Fibroblast of mammary gland (primary cell): Measurements from ENCODE around the gene UBB.

Source experiments
- DNase-seq: peaks from one replicate; pipeline ENCODE4 v3.0.0-alpha.2; 2010; ENCODE audit warnings: low read depth
- H3K4me3 ChIP-seq: 2 replicates; pipeline ENCODE4 v1.5.1; 2011; ENCODE audit warnings: low read depth, mild to moderate bottlenecking, low read length, moderate library complexity; ENCODE audit not compliant: control insufficient read depth
- CTCF ChIP-seq: conservative IDR thresholded peaks from 2 replicates; pipeline ENCODE4 v1.5.1; 2011; ENCODE audit warnings: low read depth, low read length, inconsistent platforms; ENCODE audit not compliant: control insufficient read depth, insufficient read depth

UBB gene

GRCh38 chr17:16432017-16432416 is 51.1 kb downstream of the UBB start:
- no peak overlapping the region for H3K4me3 ChIP-seq
- TF ChIP-seq CTCF, result no peak
- no peak for DNase-seq
